ENCODE measurements around the gene PFN2.
A peak's percentile ranks its signal among the peaks of the same experiment; 100 is the strongest.
"Not testable (repeated sequence)": the region's sequence is repeated elsewhere in the genome, so short reads cannot be mapped to it uniquely, and the experiment has no call there.

Gene PFN2, protein sequence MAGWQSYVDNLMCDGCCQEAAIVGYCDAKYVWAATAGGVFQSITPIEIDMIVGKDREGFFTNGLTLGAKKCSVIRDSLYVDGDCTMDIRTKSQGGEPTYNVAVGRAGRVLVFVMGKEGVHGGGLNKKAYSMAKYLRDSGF

DNA sequence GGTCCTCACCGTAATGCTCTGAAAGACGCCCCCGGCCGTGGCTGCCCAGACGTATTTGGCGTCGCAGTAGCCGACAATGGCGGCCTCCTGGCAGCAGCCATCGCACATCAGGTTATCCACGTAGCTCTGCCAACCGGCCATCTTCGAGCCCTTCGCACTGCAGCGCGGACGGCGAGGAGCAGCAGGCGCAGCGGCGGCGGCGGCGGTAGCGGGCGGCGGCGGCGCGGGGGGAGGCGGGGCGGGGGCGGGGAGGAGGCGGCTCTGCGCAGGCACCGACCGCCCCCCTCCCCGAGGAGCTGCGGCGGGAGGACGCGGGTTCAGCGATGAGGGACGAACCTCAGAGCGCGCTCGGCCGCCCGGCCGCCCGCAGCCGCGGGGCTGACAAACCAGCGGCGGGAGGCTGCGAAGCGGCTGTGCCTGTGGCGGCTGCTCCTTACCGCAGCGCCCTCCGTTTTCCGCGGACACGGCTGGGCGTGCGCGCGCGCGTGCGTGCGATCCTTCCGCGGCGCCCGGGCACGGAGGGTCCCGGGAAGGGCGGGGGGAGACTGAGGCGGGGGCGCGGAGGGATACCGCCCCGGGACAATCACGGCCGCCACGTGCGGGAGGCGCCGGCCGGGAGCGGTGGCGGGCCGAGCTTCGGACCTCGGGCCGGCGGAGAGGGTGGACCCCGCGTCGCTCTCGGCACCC, at the start of gene PFN2:
PFN2 (minus strand) TSS at position 180 of the 687 bp plus-strand sequence; CDS start at position 141, 39 bp downstream.
- Mint-ChIP-seq H3K36me3 (ENCODE audit: low read depth) (peaks cover 1% of the 10 kb centered on the region), H3K4me1 (ENCODE audit: low read depth) (peaks cover 13% of the 10 kb centered on the region), H3K9me3 (no peaks in the 10 kb centered on the region), H3K27me3 (ENCODE audit: low read depth) (peaks cover 60% of the 10 kb centered on the region), H3K27ac (peak within 1 kb of the TSS; percentile 47), H3K4me3 (peak within 1 kb of the TSS; percentile 88)
- DNase-seq (ENCODE audit: low spot score), result peak; percentile 36

DNA sequence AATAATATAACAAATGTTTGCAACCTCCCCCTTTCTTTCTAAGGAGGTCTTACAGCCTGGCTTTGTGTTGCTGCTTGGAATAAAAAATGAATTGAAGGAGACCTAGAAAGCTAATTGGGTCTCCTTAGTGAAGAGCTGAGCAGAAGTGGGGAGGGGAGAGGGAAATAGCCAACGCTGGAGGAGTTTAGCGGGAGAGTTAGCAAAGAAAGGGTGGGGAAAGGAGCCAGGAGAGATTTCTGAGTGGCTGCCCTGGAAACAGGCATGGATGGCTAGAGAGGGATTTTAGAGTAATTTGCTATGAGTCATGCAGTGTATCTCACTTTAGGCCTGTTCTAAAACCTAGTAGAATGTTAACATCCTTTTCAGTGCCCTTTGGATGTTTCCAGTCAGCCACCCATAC, 45.2 kb upstream of the PFN2 start:
- DNase-seq (ENCODE audit: low spot score), result no peak
- Mint-ChIP-seq H3K4me3 (no peak overlapping the region), H3K27me3 (ENCODE audit: low read depth) (peaks cover 6% of the 10 kb centered on the region), H3K9me3 (no peaks in the 10 kb centered on the region), H3K4me1 (ENCODE audit: low read depth) (no peaks in the 10 kb centered on the region), H3K27ac (no peak overlapping the region), H3K36me3 (ENCODE audit: low read depth) (no peaks in the 10 kb centered on the region)

DNA sequence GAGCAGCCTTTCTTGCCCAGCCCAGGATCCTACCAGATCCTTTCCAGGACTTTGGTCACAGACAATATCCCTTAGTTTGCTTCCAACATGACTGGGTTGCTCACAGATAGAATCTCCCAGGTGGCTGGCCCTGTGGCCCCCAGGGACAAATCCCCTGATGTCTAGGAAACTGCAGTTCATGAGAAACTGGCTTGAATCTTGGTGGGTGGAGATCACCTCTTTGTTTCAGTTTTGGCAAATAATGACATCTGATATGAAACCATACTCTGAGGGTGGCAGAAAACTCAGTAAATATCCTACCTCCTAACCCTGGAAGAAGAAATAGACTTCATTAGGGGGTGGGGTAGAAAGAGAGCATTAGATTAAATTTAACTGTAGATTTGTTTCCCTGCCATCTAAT, 44.1 kb upstream of the PFN2 start:
- Mint-ChIP-seq H3K27ac (no peak overlapping the region), H3K27me3 (ENCODE audit: low read depth) (peaks cover 6% of the 10 kb centered on the region), H3K36me3 (ENCODE audit: low read depth) (no peaks in the 10 kb centered on the region), H3K4me3 (no peak overlapping the region), H3K4me1 (ENCODE audit: low read depth) (no peaks in the 10 kb centered on the region), H3K9me3 (no peaks in the 10 kb centered on the region)
- DNase-seq (ENCODE audit: low spot score), result no peak

DNA sequence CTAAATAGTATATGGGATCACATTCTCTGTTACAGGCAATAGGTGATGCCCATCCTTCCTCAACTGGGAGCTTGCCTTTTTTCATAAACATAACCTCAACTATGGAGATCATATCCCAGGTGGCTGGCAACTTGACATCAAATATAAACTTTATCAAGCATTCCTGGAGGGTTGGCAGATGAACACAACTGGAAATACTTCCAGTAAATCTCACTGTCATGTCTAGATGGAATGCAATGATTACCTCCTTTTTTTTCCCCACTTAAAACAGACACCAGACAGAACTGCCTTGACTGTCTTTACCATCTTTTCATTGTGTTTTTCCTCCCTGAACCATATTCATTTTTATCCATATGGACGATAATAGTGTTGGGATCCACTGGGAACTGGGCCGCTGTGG, 43.1 kb upstream of the PFN2 start:
- H3K4me3 Mint-ChIP-seq, result no peak overlapping the region

DNA sequence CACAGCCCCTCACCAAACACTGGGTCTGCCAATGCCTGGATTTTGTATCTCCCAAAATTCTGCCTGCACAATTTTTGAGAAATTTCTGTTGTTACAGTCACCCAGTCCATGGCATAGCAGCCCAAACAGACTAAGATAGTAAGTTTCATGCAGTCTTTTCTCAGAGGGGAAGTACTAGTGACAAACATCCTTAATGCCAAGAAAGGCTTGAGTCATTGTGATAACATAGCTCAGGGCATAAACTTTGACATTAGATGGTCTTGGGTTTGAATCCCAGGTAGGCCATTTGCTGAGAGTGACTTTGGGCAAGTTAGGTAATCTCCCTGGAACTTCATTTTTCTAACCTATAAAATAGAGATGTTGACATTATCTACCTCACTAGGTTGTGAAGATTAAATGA, 36.1 kb upstream of the PFN2 start:
- Mint-ChIP-seq H3K27ac (no peak overlapping the region), H3K27me3 (ENCODE audit: low read depth) (peaks cover 7% of the 10 kb centered on the region), H3K4me3 (no peak overlapping the region), H3K9me3 (no peaks in the 10 kb centered on the region), H3K4me1 (ENCODE audit: low read depth) (no peaks in the 10 kb centered on the region), H3K36me3 (ENCODE audit: low read depth) (no peaks in the 10 kb centered on the region)
- no peak for DNase-seq (ENCODE audit: low spot score)

More for the DNA sequence above, 43.1 kb upstream of the PFN2 start:
- no peak for DNase-seq (ENCODE audit: low spot score)
- Mint-ChIP-seq H3K27me3 (ENCODE audit: low read depth) (peaks cover 11% of the 10 kb centered on the region), H3K9me3 (no peaks in the 10 kb centered on the region), H3K27ac (no peak overlapping the region), H3K4me1 (ENCODE audit: low read depth) (no peaks in the 10 kb centered on the region), H3K36me3 (ENCODE audit: low read depth) (no peaks in the 10 kb centered on the region)

DNA sequence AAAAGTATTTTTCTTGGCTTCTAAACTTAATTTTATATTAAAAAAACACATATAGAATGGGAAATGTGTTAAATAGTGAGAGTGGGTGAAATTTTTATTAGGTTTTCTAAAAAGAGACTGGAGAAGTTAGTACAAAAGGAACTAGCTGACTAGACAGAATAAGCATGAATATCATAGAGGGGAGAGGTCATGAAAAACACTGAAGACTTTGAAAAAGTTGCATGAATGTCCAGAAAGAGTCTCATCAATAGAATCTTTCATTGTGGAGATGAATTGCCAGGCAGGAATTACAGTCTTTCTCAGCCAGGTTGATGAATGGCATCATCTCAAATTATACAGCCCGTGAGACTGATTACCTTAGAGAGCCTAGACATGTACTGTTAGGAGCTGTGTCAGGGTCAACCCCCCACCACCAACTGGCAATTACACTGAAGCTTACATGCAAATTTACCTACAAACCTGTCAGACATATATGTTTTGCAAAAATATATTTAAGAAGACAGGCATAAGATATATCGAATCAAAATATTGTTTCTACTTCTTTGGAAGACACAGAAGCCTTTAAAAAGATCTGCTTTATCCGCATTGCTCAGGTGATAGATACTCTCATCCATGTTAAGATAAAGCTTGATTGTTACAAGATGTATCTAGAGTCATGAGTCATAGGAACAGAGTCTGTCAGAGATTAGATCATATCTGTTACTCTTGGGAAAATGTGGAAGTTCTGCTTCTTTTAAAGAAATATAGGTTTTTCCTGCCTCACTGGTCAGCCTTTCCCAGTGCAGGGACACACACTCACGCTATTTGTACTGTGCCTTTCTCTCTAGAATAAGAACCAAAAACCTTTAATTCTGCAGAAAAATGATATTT, 34.8 kb upstream of the PFN2 start:
- no peaks in the 10 kb centered on the region for H3K9me3 Mint-ChIP-seq
- no peak for DNase-seq (ENCODE audit: low spot score)
- peaks cover 11% of the 10 kb centered on the region for H3K27me3 Mint-ChIP-seq (ENCODE audit: low read depth)
- H3K4me1 Mint-ChIP-seq (ENCODE audit: low read depth), result no peaks in the 10 kb centered on the region
- no peaks in the 10 kb centered on the region for H3K36me3 Mint-ChIP-seq (ENCODE audit: low read depth)
- no peak overlapping the region for H3K4me3 Mint-ChIP-seq
- H3K27ac Mint-ChIP-seq, result no peak overlapping the region

DNA sequence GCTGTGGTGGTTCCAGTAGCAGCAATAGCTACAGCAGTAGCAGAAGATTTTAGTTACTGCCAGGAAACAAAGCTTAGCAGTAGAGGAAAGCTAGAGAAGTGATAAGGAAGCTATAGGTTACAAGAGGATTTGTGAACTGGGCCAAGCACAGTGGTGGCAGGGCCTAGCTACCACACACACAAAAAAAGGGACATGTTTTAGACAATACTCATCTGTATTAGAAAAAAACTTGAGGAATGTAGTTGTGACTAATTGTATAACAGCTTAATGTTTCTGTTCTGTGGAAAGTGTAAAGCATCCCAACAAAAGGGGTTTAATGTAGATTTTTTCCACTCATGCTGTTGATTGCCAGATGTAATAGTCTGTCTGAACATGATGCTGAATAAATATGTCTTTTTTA, 29.9 kb upstream of the PFN2 start:
- peaks cover 6% of the 10 kb centered on the region for H3K27me3 Mint-ChIP-seq (ENCODE audit: low read depth)
- no peaks in the 10 kb centered on the region for H3K4me1 Mint-ChIP-seq (ENCODE audit: low read depth)
- H3K9me3 Mint-ChIP-seq, result peaks cover 1% of the 10 kb centered on the region
- H3K27ac Mint-ChIP-seq, result no peak overlapping the region
- DNase-seq (ENCODE audit: low spot score), result no peak
- H3K4me3 Mint-ChIP-seq, result no peak overlapping the region
- H3K36me3 Mint-ChIP-seq (ENCODE audit: low read depth), result no peaks in the 10 kb centered on the region

DNA sequence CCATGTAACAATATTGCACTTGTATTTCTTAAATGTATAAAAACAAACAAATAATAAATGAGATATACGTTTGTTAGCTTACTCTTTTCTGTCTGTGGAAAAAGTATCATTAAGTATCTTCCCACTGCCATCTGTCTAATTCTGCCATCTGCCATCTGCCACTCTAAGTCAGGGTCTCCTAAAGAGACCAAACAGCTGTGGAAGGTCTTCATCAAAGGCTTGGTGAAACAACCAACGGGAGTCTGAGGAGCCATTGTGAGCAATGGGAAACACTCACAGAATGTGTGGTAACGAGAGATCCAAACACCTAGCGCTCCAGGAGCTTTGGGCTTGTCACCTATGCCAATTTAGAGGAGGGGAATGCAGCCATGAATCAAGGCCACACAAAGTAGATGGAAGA, 28.7 kb upstream of the PFN2 start:
- H3K9me3 Mint-ChIP-seq, result peaks cover 13% of the 10 kb centered on the region
- DNase-seq (ENCODE audit: low spot score), result no peak

DNA sequence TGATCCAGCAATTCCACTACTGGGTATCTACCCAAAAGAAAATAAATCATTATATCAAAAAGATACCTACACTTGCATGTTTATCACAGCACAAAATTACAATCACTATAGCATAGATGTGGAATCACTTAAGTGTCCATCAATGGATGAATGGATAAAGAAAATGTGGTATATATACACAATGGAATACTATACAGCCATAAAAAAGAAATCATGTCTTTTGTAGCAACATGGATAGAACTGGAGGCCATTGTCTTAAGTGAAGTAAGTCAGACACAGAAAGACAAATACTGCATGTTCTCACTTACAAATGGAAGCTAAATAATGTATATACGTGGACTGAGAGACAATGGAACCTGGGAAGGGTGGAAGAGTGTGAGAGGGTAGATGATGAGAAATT, 28.3 kb upstream of the PFN2 start:
- Mint-ChIP-seq H3K27me3 (ENCODE audit: low read depth) (peaks cover 6% of the 10 kb centered on the region), H3K4me3 (no peak overlapping the region), H3K4me1 (ENCODE audit: low read depth) (no peaks in the 10 kb centered on the region), H3K9me3 (peaks cover 13% of the 10 kb centered on the region), H3K36me3 (ENCODE audit: low read depth) (no peaks in the 10 kb centered on the region), H3K27ac (no peak overlapping the region)
- no peak for DNase-seq (ENCODE audit: low spot score)

More for the DNA sequence above, 28.7 kb upstream of the PFN2 start:
- Mint-ChIP-seq H3K4me3 (no peak overlapping the region), H3K4me1 (ENCODE audit: low read depth) (no peaks in the 10 kb centered on the region), H3K36me3 (ENCODE audit: low read depth) (no peaks in the 10 kb centered on the region), H3K27me3 (ENCODE audit: low read depth) (peaks cover 6% of the 10 kb centered on the region), H3K27ac (no peak overlapping the region)

DNA sequence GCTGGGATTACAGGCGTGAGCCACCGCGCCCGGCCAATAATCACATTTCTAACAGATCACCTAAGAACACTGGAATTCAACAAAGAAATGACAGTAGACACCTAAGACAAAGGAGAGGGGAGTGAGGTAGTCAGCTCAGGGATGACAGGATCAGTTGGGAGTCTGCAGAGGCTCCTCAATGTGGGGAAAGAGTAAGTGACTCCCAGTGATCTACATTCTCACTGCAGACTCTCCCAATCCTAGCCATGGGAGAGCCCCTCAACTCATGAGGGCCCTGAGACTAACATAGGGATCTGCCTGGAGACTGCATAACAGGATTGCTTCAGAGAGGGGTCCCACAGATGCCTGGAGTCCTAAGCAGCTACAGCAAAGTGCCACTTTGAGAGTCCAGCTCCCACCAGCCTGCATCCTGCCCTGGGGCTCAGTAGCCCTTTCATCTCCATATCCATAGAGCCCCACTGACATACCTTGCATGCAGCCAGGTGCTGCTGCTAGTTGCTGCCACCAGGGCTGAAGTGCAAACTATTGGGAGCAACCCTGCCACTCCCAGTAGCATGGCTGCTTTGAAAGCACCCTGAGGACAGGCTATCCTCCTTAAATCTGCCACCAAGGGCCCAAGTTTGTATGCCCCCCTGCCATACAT, 21.8 kb upstream of the PFN2 start:
- H3K27me3 Mint-ChIP-seq (ENCODE audit: low read depth), result peaks cover 8% of the 10 kb centered on the region
- no peak overlapping the region for H3K27ac Mint-ChIP-seq
- no peak for DNase-seq (ENCODE audit: low spot score)
- H3K9me3 Mint-ChIP-seq, result peaks cover 18% of the 10 kb centered on the region
- H3K4me1 Mint-ChIP-seq (ENCODE audit: low read depth), result no peaks in the 10 kb centered on the region
- no peak overlapping the region for H3K4me3 Mint-ChIP-seq
- no peaks in the 10 kb centered on the region for H3K36me3 Mint-ChIP-seq (ENCODE audit: low read depth)

DNA sequence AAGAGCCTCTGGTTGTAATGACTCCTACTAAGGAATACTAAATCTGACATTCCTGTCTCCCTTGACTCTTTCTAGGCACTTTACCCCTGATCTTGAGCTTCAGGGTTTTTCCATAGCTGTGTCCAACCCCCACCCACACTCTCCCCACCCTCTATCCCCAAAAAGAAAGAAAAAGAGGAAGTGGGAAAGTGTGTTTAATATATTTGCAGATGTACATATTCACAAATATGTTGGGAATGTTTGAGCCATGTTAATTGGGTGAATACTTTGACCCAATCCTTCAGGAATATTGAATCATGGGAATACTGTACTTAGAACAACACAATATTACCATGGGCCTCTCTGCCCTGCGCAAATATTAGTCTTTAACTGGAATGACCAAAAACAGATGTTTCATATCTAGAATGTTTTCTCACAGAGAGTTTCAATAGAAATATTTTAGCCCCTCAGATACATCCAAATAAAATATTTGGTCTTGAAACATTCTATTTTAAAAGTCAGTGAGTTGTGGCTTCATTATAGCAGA, 19.8 kb upstream of the PFN2 start:
- no peak for DNase-seq (ENCODE audit: low spot score)
- H3K36me3 Mint-ChIP-seq (ENCODE audit: low read depth), result no peaks in the 10 kb centered on the region
- H3K4me3 Mint-ChIP-seq, result no peak overlapping the region
- no peaks in the 10 kb centered on the region for H3K4me1 Mint-ChIP-seq (ENCODE audit: low read depth)
- no peak overlapping the region for H3K27ac Mint-ChIP-seq
- H3K27me3 Mint-ChIP-seq (ENCODE audit: low read depth), result peaks cover 8% of the 10 kb centered on the region
- peaks cover 15% of the 10 kb centered on the region for H3K9me3 Mint-ChIP-seq

DNA sequence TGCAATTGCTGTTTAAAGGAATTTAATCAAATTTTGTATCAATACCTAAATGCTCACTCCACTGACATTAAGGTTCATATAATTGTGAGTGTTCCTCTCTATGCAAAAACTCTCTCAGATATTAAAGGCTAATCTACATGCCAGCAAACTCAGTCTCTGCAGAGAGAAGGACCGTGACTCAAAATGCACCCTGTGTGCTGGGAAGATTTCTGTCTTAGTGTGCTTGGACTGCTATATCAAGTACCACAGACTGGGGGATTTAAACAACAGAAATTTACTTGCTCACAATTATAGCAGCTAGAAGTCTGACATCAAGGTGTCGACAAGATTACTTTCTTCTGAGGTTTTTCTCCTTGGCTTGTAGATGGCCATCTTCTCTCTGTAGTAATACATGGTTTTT, 18.6 kb upstream of the PFN2 start:
- Mint-ChIP-seq H3K27ac (no peak overlapping the region), H3K27me3 (ENCODE audit: low read depth) (peaks cover 8% of the 10 kb centered on the region), H3K36me3 (ENCODE audit: low read depth) (no peaks in the 10 kb centered on the region), H3K9me3 (peaks cover 5% of the 10 kb centered on the region), H3K4me1 (ENCODE audit: low read depth) (no peaks in the 10 kb centered on the region), H3K4me3 (no peak overlapping the region)
- DNase-seq (ENCODE audit: low spot score), result no peak

DNA sequence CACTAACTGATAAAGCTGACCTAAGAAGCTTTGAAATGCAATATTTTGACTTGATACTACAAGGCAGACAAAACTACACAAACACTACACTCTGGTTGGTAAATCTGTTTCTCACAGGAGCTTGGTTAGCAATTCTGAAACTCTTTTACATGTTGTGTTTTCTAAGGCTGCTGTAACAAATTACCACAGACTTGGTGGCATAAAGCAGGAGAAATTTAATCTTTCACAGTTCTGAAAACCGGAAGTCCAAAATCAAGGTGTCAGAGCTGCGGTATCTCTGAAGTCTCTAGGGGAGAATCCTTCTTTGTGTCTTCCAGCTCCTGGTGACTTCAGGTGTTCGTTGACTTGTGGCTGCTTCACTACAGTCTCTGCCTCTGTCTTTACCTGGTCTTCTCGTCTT, 12.9 kb upstream of the PFN2 start:
- H3K27ac Mint-ChIP-seq, result no peak overlapping the region
- no peak overlapping the region for H3K4me3 Mint-ChIP-seq
- H3K27me3 Mint-ChIP-seq (ENCODE audit: low read depth), result peaks cover 14% of the 10 kb centered on the region
- H3K4me1 Mint-ChIP-seq (ENCODE audit: low read depth), result no peaks in the 10 kb centered on the region
- H3K9me3 Mint-ChIP-seq, result no peaks in the 10 kb centered on the region
- DNase-seq (ENCODE audit: low spot score), result no peak
- H3K36me3 Mint-ChIP-seq (ENCODE audit: low read depth), result no peaks in the 10 kb centered on the region

DNA sequence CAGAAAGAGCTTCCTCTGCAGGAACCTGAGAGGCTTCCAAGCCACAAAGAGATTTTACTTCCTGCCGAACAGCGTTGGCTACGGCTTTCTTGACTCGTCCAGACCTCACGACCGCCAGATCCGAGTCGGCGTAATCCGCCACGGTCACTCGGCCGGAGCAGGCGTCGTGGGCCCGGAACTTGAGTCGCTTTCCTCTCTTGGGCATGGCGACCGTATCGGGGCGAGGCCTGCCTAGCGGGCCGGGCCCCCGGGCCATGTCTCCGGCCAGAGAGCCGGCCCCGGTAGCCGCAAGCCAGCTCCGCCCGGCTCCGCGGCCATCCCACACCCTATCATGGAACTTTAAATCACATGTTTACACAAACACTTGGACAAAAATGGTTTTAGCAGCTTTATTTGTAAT, 12.4 kb upstream of the PFN2 start:
- H3K27me3 Mint-ChIP-seq (ENCODE audit: low read depth), result peaks cover 12% of the 10 kb centered on the region
- H3K36me3 Mint-ChIP-seq (ENCODE audit: low read depth); DNase-seq (ENCODE audit: low spot score); H3K9me3 Mint-ChIP-seq; H3K27ac Mint-ChIP-seq; H3K4me3 Mint-ChIP-seq; H3K4me1 Mint-ChIP-seq (ENCODE audit: low read depth): not testable (repeated sequence)
